ENCODE data around the gene LMO2.

Gene LMO2

DNA sequence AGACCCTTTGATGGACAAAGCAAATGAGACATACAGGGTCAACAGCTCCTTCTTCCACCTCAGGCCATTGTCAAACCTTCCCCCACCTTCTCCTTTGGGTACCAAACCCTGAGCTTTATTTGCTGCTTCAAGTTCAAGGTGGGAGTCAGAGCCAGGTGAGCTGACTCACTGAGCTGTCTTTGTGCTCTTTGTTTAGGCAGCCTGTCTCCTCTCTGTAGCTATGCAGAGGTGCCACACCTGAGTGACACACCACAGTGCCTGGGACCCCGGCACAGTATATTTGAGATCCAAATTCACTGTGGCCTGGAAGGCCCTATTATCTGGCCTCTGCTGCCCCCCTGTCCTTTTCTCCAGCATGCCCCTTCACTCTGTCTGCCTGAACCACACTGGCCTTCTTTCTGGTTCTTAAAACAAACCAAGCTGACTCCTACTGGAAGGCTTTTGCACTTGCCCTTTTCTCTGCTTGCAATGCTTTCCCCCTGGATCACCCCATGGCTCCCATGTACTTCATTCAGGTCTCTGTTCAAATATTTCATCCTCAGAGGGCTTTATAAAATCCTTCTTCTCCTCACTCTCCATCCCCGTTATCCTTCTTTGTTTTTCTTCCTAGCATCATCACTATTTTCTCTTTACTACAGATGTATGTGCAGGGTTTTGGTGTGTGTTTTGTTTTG, 16.1 kb downstream of the LMO2 start:
- Mint-ChIP-seq H3K27ac (no peak overlapping the region), H3K36me3 (ENCODE audit: low read depth) (no peaks in the 10 kb centered on the region)

DNA sequence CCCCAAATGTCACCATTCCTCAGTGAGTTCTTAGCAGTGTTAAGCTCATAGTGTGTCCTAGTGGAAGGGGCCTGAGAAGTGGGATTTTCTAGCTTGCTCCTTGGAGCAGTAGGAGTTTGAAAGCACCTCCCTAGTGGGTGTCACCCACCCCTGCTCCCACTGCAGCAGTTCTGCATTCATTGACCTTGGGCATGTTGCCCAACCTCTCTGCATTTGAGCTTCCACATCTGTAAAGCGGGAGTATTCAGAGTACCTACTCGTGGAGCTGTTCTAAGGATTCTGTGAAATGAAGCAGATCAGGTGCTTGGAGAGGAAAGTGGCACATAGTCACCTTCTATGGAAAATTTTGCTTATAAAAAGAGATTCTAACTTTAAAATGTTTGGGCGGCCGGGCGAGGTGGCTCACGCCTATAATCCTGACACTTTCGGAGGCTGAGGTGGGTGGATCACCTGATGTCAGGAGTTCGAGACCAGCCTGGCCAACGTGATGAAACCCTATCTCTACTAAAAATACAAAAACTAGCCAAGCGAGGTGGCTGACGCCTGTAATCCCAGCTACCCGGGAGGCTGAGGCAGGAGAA, 16.9 kb downstream of the LMO2 start:
- Mint-ChIP-seq H3K9me3 (no peaks in the 10 kb centered on the region), H3K36me3 (ENCODE audit: low read depth) (no peaks in the 10 kb centered on the region), H3K4me1 (peaks cover 28% of the 10 kb centered on the region), H3K4me3 (no peak overlapping the region), H3K27me3 (ENCODE audit: low read depth, poor library complexity) (peaks cover 18% of the 10 kb centered on the region), H3K27ac (no peak overlapping the region)
- DNase-seq: no peak
- TF ChIP-seq, protein P1, sequence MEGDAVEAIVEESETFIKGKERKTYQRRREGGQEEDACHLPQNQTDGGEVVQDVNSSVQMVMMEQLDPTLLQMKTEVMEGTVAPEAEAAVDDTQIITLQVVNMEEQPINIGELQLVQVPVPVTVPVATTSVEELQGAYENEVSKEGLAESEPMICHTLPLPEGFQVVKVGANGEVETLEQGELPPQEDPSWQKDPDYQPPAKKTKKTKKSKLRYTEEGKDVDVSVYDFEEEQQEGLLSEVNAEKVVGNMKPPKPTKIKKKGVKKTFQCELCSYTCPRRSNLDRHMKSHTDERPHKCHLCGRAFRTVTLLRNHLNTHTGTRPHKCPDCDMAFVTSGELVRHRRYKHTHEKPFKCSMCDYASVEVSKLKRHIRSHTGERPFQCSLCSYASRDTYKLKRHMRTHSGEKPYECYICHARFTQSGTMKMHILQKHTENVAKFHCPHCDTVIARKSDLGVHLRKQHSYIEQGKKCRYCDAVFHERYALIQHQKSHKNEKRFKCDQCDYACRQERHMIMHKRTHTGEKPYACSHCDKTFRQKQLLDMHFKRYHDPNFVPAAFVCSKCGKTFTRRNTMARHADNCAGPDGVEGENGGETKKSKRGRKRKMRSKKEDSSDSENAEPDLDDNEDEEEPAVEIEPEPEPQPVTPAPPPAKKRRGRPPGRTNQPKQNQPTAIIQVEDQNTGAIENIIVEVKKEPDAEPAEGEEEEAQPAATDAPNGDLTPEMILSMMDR (IDR thresholded peaks at IDR 0.05): no peak

More for the DNA sequence above, 16.1 kb downstream of the LMO2 start:
- no peak for DNase-seq
- peaks cover 18% of the 10 kb centered on the region for H3K27me3 Mint-ChIP-seq (ENCODE audit: low read depth, poor library complexity)
- TF ChIP-seq, protein P1 (IDR thresholded peaks at IDR 0.05): no peak
- peaks cover 21% of the 10 kb centered on the region for H3K4me1 Mint-ChIP-seq
- H3K9me3 Mint-ChIP-seq: no peaks in the 10 kb centered on the region
- H3K4me3 Mint-ChIP-seq: no peak overlapping the region

- H3K4me3 Mint-ChIP-seq: no peak overlapping the region
- peaks cover 30% of the 10 kb centered on the region for H3K4me1 Mint-ChIP-seq
- no peaks in the 10 kb centered on the region for H3K9me3 Mint-ChIP-seq
- DNase-seq: no peak
- TF ChIP-seq, protein P1 (IDR thresholded peaks at IDR 0.05): no peak
- H3K27me3 Mint-ChIP-seq (ENCODE audit: low read depth, poor library complexity): peaks cover 18% of the 10 kb centered on the region
- H3K27ac Mint-ChIP-seq: no peak overlapping the region
- no peaks in the 10 kb centered on the region for H3K36me3 Mint-ChIP-seq (ENCODE audit: low read depth)
These were observed 17.4 kb downstream of the LMO2 start for GRCh38 chr11:33874433-33874832.

DNA sequence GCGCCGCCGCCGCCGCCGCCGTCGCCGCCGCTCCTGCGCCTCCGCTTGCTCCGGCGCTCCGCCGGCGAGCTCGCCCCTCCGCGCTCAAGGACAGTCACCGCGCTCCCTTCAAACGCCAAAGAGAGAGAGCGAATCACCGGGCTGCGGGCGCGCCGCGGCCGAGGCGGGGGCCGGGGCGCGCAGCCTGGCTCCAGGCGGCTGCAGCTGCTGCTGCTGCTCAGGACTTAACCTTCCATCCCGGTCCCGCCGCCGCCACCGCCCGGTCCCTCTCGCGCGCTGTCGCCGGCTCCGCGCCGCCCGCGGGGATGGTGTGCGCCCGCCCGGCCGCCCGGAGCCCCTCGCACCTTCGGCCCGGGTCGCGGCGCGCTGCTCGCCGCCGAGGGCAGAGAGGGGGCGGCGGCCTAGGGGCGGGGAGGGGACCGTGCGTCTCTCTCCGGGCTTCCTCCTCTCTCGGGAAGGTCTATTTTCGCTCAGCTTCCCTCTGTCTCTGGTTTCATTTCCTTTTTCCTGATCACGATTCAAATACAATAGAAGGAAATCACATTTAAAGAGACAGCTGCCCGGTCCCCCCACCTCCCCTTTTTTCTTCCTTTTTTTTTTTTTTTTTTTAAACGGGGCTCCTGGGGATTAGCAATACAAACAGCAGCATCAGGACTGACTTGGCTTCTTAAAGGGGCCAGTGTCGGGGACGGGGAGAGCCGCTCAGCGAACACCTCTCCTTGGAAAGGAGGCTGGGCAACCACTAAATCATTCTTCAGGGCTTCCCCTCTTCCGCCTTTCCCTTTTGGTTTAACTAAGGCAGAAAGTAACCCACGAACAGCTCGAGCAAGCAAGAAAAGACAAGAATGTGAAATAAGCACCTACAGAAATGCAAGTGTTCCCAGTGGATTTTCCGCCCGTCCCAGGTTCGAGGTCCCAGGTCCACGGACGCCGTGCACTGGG, 22.1 kb downstream of the LMO2 start:
- TF ChIP-seq, protein P1 (IDR thresholded peaks at IDR 0.05): no peak
- peak; percentile 72 for DNase-seq
- Mint-ChIP-seq H3K9me3 (no peaks in the 10 kb centered on the region), H3K4me3 (peak overlapping the region; percentile 99), H3K36me3 (ENCODE audit: low read depth) (no peaks in the 10 kb centered on the region), H3K4me1 (peaks cover 39% of the 10 kb centered on the region), H3K27me3 (ENCODE audit: low read depth, poor library complexity) (peaks cover 11% of the 10 kb centered on the region), H3K27ac (peak overlapping the region; percentile 50)

GRCh38 chr11:33868647-33869461, 23.0 kb downstream of the LMO2 start:
- peak; percentile 37 for DNase-seq
- H3K4me3 Mint-ChIP-seq: peak overlapping the region; percentile 86
- H3K27ac Mint-ChIP-seq: no peak overlapping the region
- H3K4me1 Mint-ChIP-seq: peaks cover 43% of the 10 kb centered on the region
- TF ChIP-seq, protein P1 (IDR thresholded peaks at IDR 0.05): no peak
- peaks cover 11% of the 10 kb centered on the region for H3K27me3 Mint-ChIP-seq (ENCODE audit: low read depth, poor library complexity)
- no peaks in the 10 kb centered on the region for H3K9me3 Mint-ChIP-seq
- H3K36me3 Mint-ChIP-seq (ENCODE audit: low read depth): no peaks in the 10 kb centered on the region
